COLO668 (cell line): ENCODE measurements around the gene NFIC.

ENCODE experiments used
- DNase-seq: peaks from one replicate; lab custom pipeline; 2025; ENCODE audit not compliant: unreplicated experiment; lab: John Stamatoyannopoulos, UW

NFIC gene

GRCh38 chr19:3481241-3482090 lies 115.1 kb downstream of the NFIC start:
- DNase-seq = peak; percentile 47

GRCh38 chr19:3482507-3483225 lies 116.3 kb downstream of the NFIC start:
- peak; percentile 67 for DNase-seq

GRCh38 chr19:3483226-3483628 lies 116.8 kb downstream of the NFIC start, which contains the start of gene SMIM44:
TSS of gene SMIM44 (minus strand) at chr19:3483441. CDS start at chr19:3483403, 38 bp downstream.
- peak; percentile 66 for DNase-seq

- DNase-seq = no peak
Measured at GRCh38 chr19:3491396-3492119, 125.2 kb downstream of the NFIC start.

GRCh38 chr19:3492131-3492839 lies 125.9 kb downstream of the NFIC start:
- no peak for DNase-seq

GRCh38 chr19:3492919-3493318 lies 126.5 kb downstream of the NFIC start:
- DNase-seq = no peak

GRCh38 chr19:3493651-3494050 lies 127.3 kb downstream of the NFIC start:
- DNase-seq = no peak

GRCh38 chr19:3494051-3494450 lies 127.7 kb downstream of the NFIC start:
- peak; percentile 11 for DNase-seq

GRCh38 chr19:3494559-3494958 lies 128.2 kb downstream of the NFIC start:
- peak; percentile 51 for DNase-seq

- no peak for DNase-seq
Measured at GRCh38 chr19:3496392-3497273, 130.2 kb downstream of the NFIC start.

- DNase-seq = no peak
Measured at GRCh38 chr19:3497757-3498520, 131.6 kb downstream of the NFIC start.

GRCh38 chr19:3499738-3500428 lies 133.5 kb downstream of the NFIC start:
- DNase-seq = peak; percentile 22

GRCh38 chr19:3500429-3501101 lies 134.2 kb downstream of the NFIC start, which contains the start of gene DOHH:
TSS of gene DOHH (minus strand) at chr19:3500674. CDS start at chr19:3496814, 3,860 bp downstream.
- DNase-seq = peak; percentile 94

GRCh38 chr19:3501780-3502179 lies 135.4 kb downstream of the NFIC start:
- DNase-seq = no peak

GRCh38 chr19:3503036-3503572 lies 136.7 kb downstream of the NFIC start:
- DNase-seq = peak; percentile 18

GRCh38 chr19:3504735-3505134 lies 138.4 kb downstream of the NFIC start:
- no peak for DNase-seq

GRCh38 chr19:3505598-3506383 lies 139.4 kb downstream of the NFIC start, which contains the start of gene FZR1:
TSS of gene FZR1 (plus strand) at chr19:3506311. CDS start at chr19:3522990, 16,679 bp downstream.
- DNase-seq = peak; percentile 99
